ENCODE results near the gene XPR1.

DNA sequence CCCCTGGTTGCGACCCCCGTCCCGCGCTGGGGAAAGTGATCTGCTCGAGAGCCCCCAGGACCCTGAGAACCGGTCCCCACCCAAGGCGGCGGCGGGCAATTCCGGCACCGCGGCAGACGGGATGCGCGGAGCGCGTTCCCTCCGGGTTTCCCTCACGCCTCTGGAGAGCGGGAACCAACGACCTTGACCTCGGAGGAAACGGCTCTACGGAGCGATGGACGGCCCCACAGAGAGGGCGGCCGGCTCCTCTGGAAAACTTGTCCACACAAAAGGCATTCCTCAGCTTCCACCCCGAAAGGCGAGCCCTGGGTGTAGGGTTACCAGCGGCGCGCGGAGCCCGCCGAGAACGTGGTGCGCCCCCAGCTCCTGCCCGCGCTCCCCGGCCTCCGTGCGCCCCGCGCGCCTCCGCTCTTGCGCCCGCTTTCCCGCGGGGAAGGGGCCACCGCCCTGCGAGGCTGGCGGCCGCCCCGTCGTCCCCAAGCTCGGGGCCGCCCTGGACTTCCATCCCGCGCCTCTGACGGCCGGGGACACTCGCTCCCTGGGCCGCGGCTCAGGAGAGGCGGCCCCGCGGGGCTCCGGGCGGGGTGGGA lies 280.5 kb downstream of the XPR1 start:
- TF ChIP-seq, protein P1, sequence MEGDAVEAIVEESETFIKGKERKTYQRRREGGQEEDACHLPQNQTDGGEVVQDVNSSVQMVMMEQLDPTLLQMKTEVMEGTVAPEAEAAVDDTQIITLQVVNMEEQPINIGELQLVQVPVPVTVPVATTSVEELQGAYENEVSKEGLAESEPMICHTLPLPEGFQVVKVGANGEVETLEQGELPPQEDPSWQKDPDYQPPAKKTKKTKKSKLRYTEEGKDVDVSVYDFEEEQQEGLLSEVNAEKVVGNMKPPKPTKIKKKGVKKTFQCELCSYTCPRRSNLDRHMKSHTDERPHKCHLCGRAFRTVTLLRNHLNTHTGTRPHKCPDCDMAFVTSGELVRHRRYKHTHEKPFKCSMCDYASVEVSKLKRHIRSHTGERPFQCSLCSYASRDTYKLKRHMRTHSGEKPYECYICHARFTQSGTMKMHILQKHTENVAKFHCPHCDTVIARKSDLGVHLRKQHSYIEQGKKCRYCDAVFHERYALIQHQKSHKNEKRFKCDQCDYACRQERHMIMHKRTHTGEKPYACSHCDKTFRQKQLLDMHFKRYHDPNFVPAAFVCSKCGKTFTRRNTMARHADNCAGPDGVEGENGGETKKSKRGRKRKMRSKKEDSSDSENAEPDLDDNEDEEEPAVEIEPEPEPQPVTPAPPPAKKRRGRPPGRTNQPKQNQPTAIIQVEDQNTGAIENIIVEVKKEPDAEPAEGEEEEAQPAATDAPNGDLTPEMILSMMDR (IDR thresholded peaks at IDR 0.05) = no peak
- TF ChIP-seq POLR2AphosphoS5 (IDR thresholded peaks at IDR 0.05) (no peak), POLR2A (IDR thresholded peaks at IDR 0.05) (no peak), EP300 (IDR thresholded peaks at IDR 0.05; ENCODE audit: low read depth) (no peak)

Measured in transverse colon (tissue), 4 donors.